GM06990 (cell line): Measurements from ENCODE around the gene FXYD1.

ENCODE experiments used
- DNase-seq: peaks from one replicate; pipeline ENCODE4 v3.0.0-alpha.2; 2011; ENCODE audit not compliant: insufficient read length; ENCODE audit errors: extremely low read depth
- H3K27me3 ChIP-seq: replicated peaks from 2 replicates; pipeline ENCODE4 v1.6.0; 2011; ENCODE audit warnings: low read length; ENCODE audit not compliant: control insufficient read depth, insufficient read depth
- H3K36me3 ChIP-seq: 2 replicates; pipeline ENCODE4 v1.5.1; 2011; ENCODE audit warnings: low read length; ENCODE audit not compliant: control insufficient read depth, insufficient read depth
- H3K4me3 ChIP-seq: replicated peaks from 2 replicates; pipeline ENCODE4 v1.5.1; 2011; ENCODE audit warnings: low read depth, mild to moderate bottlenecking, control low read depth, low read length
- CTCF ChIP-seq: IDR thresholded peaks from 2 replicates; pipeline ENCODE4 v1.5.1; 2011; ENCODE audit warnings: low read length, control low read depth, mild to moderate bottlenecking, inconsistent platforms; ENCODE audit not compliant: insufficient read depth, poor library complexity, severe bottlenecking

Gene FXYD1

GRCh38 chr19:35155981-35156672 lies 17.5 kb downstream of the FXYD1 start:
- Histone ChIP-seq H3K36me3 (peaks cover 12% of the 10 kb centered on the region), H3K27me3 (no peaks in the 10 kb centered on the region), H3K4me3 (peak overlapping the region; percentile 78)
- no peak for DNase-seq
- TF ChIP-seq CTCF = no peak

- no peak overlapping the region for H3K4me3 ChIP-seq
- TF ChIP-seq CTCF = no peak
- DNase-seq = no peak
- peaks cover 16% of the 10 kb centered on the region for H3K36me3 ChIP-seq
- H3K27me3 ChIP-seq = no peaks in the 10 kb centered on the region
Observed at GRCh38 chr19:35156673-35157014, 18.0 kb downstream of the FXYD1 start.

GRCh38 chr19:35157431-35157830 lies 18.8 kb downstream of the FXYD1 start:
- H3K36me3 ChIP-seq = peaks cover 21% of the 10 kb centered on the region

GRCh38 chr19:35159606-35160005 lies 21.0 kb downstream of the FXYD1 start:
- Histone ChIP-seq H3K4me3 (no peak overlapping the region), H3K36me3 (peaks cover 31% of the 10 kb centered on the region), H3K27me3 (no peaks in the 10 kb centered on the region)
- TF ChIP-seq CTCF = no peak
- no peak for DNase-seq

More at GRCh38 chr19:35157431-35157830, 18.8 kb downstream of the FXYD1 start:
- TF ChIP-seq CTCF = no peak
- Histone ChIP-seq H3K4me3 (no peak overlapping the region), H3K27me3 (no peaks in the 10 kb centered on the region)
- DNase-seq = no peak

- Histone ChIP-seq H3K36me3 (peaks cover 33% of the 10 kb centered on the region), H3K27me3 (no peaks in the 10 kb centered on the region), H3K4me3 (no peak overlapping the region)
- no peak for DNase-seq
- no peak for TF ChIP-seq CTCF
Observed at GRCh38 chr19:35160629-35161433, 22.2 kb downstream of the FXYD1 start.
